ENCODE results near the gene RIPOR3. TPM values are rescaled to one million over a fixed set of nuclear protein-coding genes. Genes with fewer than 3 reads are reported as not detected.

The RIPOR3 gene
- total and polyA plus RNA-seq, 5 experiments from 2014 or later, result 0.53 to 2.4 (median 0.98) TPM; not detected in 2

GRCh38 chr20:50668326-50668725 is 23.0 kb downstream of the RIPOR3 start:
- H3K27me3 Mint-ChIP-seq, result peaks cover 0 to 5% (median under 1%) of the 10 kb centered on the region in 5 donors
- POLR2A ChIA-PET, result no interaction called here
- H3K27ac Mint-ChIP-seq, result no peak overlapping the region
- DNase-seq, result no peak
- no peak overlapping the region for H3K4me3 Mint-ChIP-seq
- no peaks in the 10 kb centered on the region for H3K4me1 Mint-ChIP-seq
- ATAC-seq, result no peak
- H3K9me3 Mint-ChIP-seq, result no peaks in the 10 kb centered on the region
- H3K36me3 Mint-ChIP-seq, result no peaks in the 10 kb centered on the region

GRCh38 chr20:50666709-50667298 is 24.5 kb downstream of the RIPOR3 start:
- POLR2A ChIA-PET, result no interaction called here
- no peak for DNase-seq
- H3K27ac Mint-ChIP-seq, result peak overlapping the region in 1 of 10 donors; percentile 35

GRCh38 chr20:50664254-50664653 is 27.1 kb downstream of the RIPOR3 start:
- no peak for ATAC-seq

More at GRCh38 chr20:50666709-50667298, 24.5 kb downstream of the RIPOR3 start:
- H3K9me3 Mint-ChIP-seq, result no peaks in the 10 kb centered on the region
- peaks cover 0 to 5% (median 0%) of the 10 kb centered on the region in 5 donors for H3K27me3 Mint-ChIP-seq
- H3K4me3 Mint-ChIP-seq, result no peak overlapping the region
- H3K4me1 Mint-ChIP-seq, result no peaks in the 10 kb centered on the region
- no peaks in the 10 kb centered on the region for H3K36me3 Mint-ChIP-seq
- ATAC-seq, result no peak

GRCh38 chr20:50663095-50663821 is 28.1 kb downstream of the RIPOR3 start:
- Mint-ChIP-seq H3K27me3 (peaks cover 1 to 11% (median 3%) of the 10 kb centered on the region in 5 donors), H3K4me1 (no peaks in the 10 kb centered on the region), H3K36me3 (no peaks in the 10 kb centered on the region), H3K4me3 (no peak overlapping the region), H3K27ac (no peak overlapping the region), H3K9me3 (peaks cover 0 to 2% (median 0%) of the 10 kb centered on the region in 9 donors)
- DNase-seq (no peak), ATAC-seq (no peak)
- POLR2A ChIA-PET, result no interaction called here

More at GRCh38 chr20:50664254-50664653, 27.1 kb downstream of the RIPOR3 start:
- Mint-ChIP-seq H3K27me3 (peaks cover 0 to 11% (median 6%) of the 10 kb centered on the region in 5 donors), H3K36me3 (no peaks in the 10 kb centered on the region), H3K27ac (peak overlapping the region in 1 of 10 donors; percentile 34), H3K4me3 (no peak overlapping the region), H3K9me3 (peaks cover 0 to 2% (median 0%) of the 10 kb centered on the region in 9 donors), H3K4me1 (no peaks in the 10 kb centered on the region)
- POLR2A ChIA-PET, result no interaction called here
- no peak for DNase-seq

- no peaks in the 10 kb centered on the region for H3K4me1 Mint-ChIP-seq
- no peak overlapping the region for H3K27ac Mint-ChIP-seq
- DNase-seq (no peak), ATAC-seq (no peak)
- POLR2A ChIA-PET, result no interaction called here
- H3K27me3 Mint-ChIP-seq, result peaks cover 1 to 11% (median 4%) of the 10 kb centered on the region in 5 donors
- no peak overlapping the region for H3K4me3 Mint-ChIP-seq
- H3K9me3 Mint-ChIP-seq, result peaks cover 0 to 2% (median 0%) of the 10 kb centered on the region in 9 donors
- no peaks in the 10 kb centered on the region for H3K36me3 Mint-ChIP-seq
Measured at GRCh38 chr20:50659975-50660670, 31.2 kb downstream of the RIPOR3 start.

GRCh38 chr20:50658804-50659380 is 32.5 kb downstream of the RIPOR3 start:
- Mint-ChIP-seq H3K9me3 (peaks cover 0 to 2% (median 0%) of the 10 kb centered on the region in 9 donors), H3K36me3 (no peaks in the 10 kb centered on the region), H3K27ac (no peak overlapping the region), H3K27me3 (peaks cover 1 to 11% (median 4%) of the 10 kb centered on the region in 5 donors), H3K4me1 (no peaks in the 10 kb centered on the region), H3K4me3 (no peak overlapping the region)
- ATAC-seq (no peak), DNase-seq (no peak)
- POLR2A ChIA-PET, result no interaction called here

- POLR2A ChIA-PET, result no interaction called here
- H3K36me3 Mint-ChIP-seq, result no peaks in the 10 kb centered on the region
- H3K27ac Mint-ChIP-seq, result no peak overlapping the region
- peaks cover 0 to 2% (median 0%) of the 10 kb centered on the region in 9 donors for H3K9me3 Mint-ChIP-seq
- no peaks in the 10 kb centered on the region for H3K4me1 Mint-ChIP-seq
- no peak for ATAC-seq
- no peak for DNase-seq
- no peak overlapping the region for H3K4me3 Mint-ChIP-seq
- peaks cover 0 to 9% (median 4%) of the 10 kb centered on the region in 5 donors for H3K27me3 Mint-ChIP-seq
Measured at GRCh38 chr20:50655311-50655880, 35.9 kb downstream of the RIPOR3 start.

GRCh38 chr20:50654904-50655303 is 36.4 kb downstream of the RIPOR3 start:
- ATAC-seq, result no peak
- POLR2A ChIA-PET, result no interaction called here
- Mint-ChIP-seq H3K27me3 (peaks cover 0 to 5% (median 2%) of the 10 kb centered on the region in 5 donors), H3K4me3 (no peak overlapping the region), H3K9me3 (peaks cover 0 to 1% (median 0%) of the 10 kb centered on the region in 9 donors), H3K27ac (no peak overlapping the region), H3K4me1 (no peaks in the 10 kb centered on the region), H3K36me3 (no peaks in the 10 kb centered on the region)
- DNase-seq, result no peak

- POLR2A ChIA-PET, result no interaction called here
- no peak for DNase-seq
- H3K36me3 Mint-ChIP-seq, result no peaks in the 10 kb centered on the region
- no peak overlapping the region for H3K27ac Mint-ChIP-seq
- no peak overlapping the region for H3K4me3 Mint-ChIP-seq
- no peak for ATAC-seq
- H3K4me1 Mint-ChIP-seq, result no peaks in the 10 kb centered on the region
- H3K9me3 Mint-ChIP-seq, result peaks cover 0 to 1% (median 0%) of the 10 kb centered on the region in 9 donors
- peaks cover 0 to 4% (median 0%) of the 10 kb centered on the region in 5 donors for H3K27me3 Mint-ChIP-seq
Measured at GRCh38 chr20:50652702-50653294, 38.5 kb downstream of the RIPOR3 start.

GRCh38 chr20:50651676-50652075 is 39.7 kb downstream of the RIPOR3 start:
- Mint-ChIP-seq H3K27ac (no peak overlapping the region), H3K4me1 (no peaks in the 10 kb centered on the region), H3K36me3 (peaks cover 0 to 2% (median 0%) of the 10 kb centered on the region in 3 donors), H3K4me3 (no peak overlapping the region), H3K27me3 (peaks cover 0 to 4% (median 0%) of the 10 kb centered on the region in 5 donors), H3K9me3 (peaks cover 0 to 7% (median 0%) of the 10 kb centered on the region in 9 donors)
- DNase-seq (no peak), ATAC-seq (no peak)
- POLR2A ChIA-PET, result no interaction called here

- no peak overlapping the region for H3K4me3 Mint-ChIP-seq
- H3K36me3 Mint-ChIP-seq, result peaks cover 0 to 5% (median 0%) of the 10 kb centered on the region in 3 donors
- DNase-seq (no peak), ATAC-seq (no peak)
- POLR2A ChIA-PET, result no interaction called here
- peaks cover 0 to 8% (median 0%) of the 10 kb centered on the region in 9 donors for H3K9me3 Mint-ChIP-seq
- H3K27me3 Mint-ChIP-seq, result peaks cover 0 to 4% (median 0%) of the 10 kb centered on the region in 5 donors
- H3K4me1 Mint-ChIP-seq, result no peaks in the 10 kb centered on the region
- H3K27ac Mint-ChIP-seq, result no peak overlapping the region
Measured at GRCh38 chr20:50649590-50649989, 41.8 kb downstream of the RIPOR3 start.

GRCh38 chr20:50648651-50649050 is 42.7 kb downstream of the RIPOR3 start:
- POLR2A ChIA-PET, result no interaction called here
- Mint-ChIP-seq H3K27me3 (peaks cover 0 to 4% (median 0%) of the 10 kb centered on the region in 5 donors), H3K9me3 (peaks cover 0 to 8% (median 0%) of the 10 kb centered on the region in 9 donors), H3K36me3 (peaks cover 0 to 5% (median 0%) of the 10 kb centered on the region in 3 donors), H3K27ac (no peak overlapping the region), H3K4me3 (no peak overlapping the region), H3K4me1 (no peaks in the 10 kb centered on the region)
- ATAC-seq, result no peak
- no peak for DNase-seq
